ENCODE measurements around the gene TXNRD2. TPM values are rescaled to one million over a fixed set of nuclear protein-coding genes. Genes with fewer than 3 reads are reported as not detected.
A peak's percentile ranks its signal among the peaks of the same experiment; 100 is the strongest.

Gene TXNRD2
- total RNA-seq, 1 experiment from 2014 or later: 22.9 TPM

- H3K27ac ChIP-seq (ENCODE audit: insufficient read length, low read depth, low read length): no peak overlapping the region
- Mint-ChIP-seq H3K36me3 (ENCODE audit: insufficient read depth in 1 of 3, low read depth in 3 of 3) (peaks cover 30 to 48% (median 40%) of the 10 kb centered on the region in 3 experiments; a peak in 6 of 7 replicates), H3K27me3 (ENCODE audit: low read depth) (no peaks in the 10 kb centered on the region; the same call in 1 of the 2 replicates), H3K4me3 (peak overlapping the region; percentile 90 to 91), H3K27ac (peak overlapping the region; percentile 17 to 96 (median 91); a peak in 5 of 7 replicates), H3K4me1 (peaks cover 38 to 43% of the 10 kb centered on the region in 2 experiments), H3K9me3 (no peaks in the 10 kb centered on the region)
- H3K18ac ChIP-seq (ENCODE audit: insufficient read length, low read depth, low read length): no peak overlapping the region
- H4K5ac ChIP-seq (ENCODE audit: insufficient read length, low read depth, low read length): no peak overlapping the region
- no peak overlapping the region for H2BK120ac ChIP-seq (ENCODE audit: low read depth, low read length, poor library complexity, severe bottlenecking)
- no peaks in the 10 kb centered on the region for H3K27me3 ChIP-seq (ENCODE audit: insufficient read depth, low read length)
- no peak overlapping the region for H3K23ac ChIP-seq (ENCODE audit: insufficient read length, low read depth, low read length)
- DNase-seq: no peak
- peak overlapping the region; percentile 53 for H3K9ac ChIP-seq (ENCODE audit: extremely low read depth, insufficient read length, low read length)
- H3K79me2 ChIP-seq (ENCODE audit: insufficient read depth, low read length): peaks cover 13% of the 10 kb centered on the region; the same call in 1 of the 2 replicates
- no peak overlapping the region for H3K4ac ChIP-seq (ENCODE audit: low read depth, low read length)
- no peaks in the 10 kb centered on the region for H4K20me1 ChIP-seq (ENCODE audit: control insufficient read depth, insufficient read depth, insufficient read length)
- H2BK12ac ChIP-seq (ENCODE audit: insufficient read length, low read depth, low read length): no peak overlapping the region
- peaks cover 17% of the 10 kb centered on the region for H3K23me2 ChIP-seq (ENCODE audit: insufficient read length, low read depth, low read length, poor library complexity, severe bottlenecking)
- WGBS (ENCODE audit: extremely low coverage, insufficient read length, low lambda C conversion rate): no CpG with 5 or more reads among the region's 11 CpGs
- no peak overlapping the region for H4K91ac ChIP-seq (ENCODE audit: insufficient read length, low read depth, low read length)
- H3T11ph ChIP-seq (ENCODE audit: low read length): no peak overlapping the region
- TF ChIP-seq CTCF (conservative IDR thresholded peaks at IDR 0.05): no peak
- peaks cover 10% of the 10 kb centered on the region for H3K79me1 ChIP-seq (ENCODE audit: insufficient read depth, low read depth, low read length, poor library complexity, severe bottlenecking)
- H4K8ac ChIP-seq (replicated peaks; ENCODE audit: insufficient read length, low read depth, low read length): no peak overlapping the region
- H2BK20ac ChIP-seq (ENCODE audit: low read depth, low read length, poor library complexity, severe bottlenecking): no peak overlapping the region
- peak overlapping the region; percentile 83 for H3K4me2 ChIP-seq (ENCODE audit: insufficient read depth, insufficient read length, low read length)
- no peak overlapping the region for H2AFZ ChIP-seq (ENCODE audit: low read length)
- no peaks in the 10 kb centered on the region for H3K9me3 ChIP-seq (ENCODE audit: control insufficient read depth, low read depth, low read length)
- no peak overlapping the region for H2BK15ac ChIP-seq (ENCODE audit: low read depth, low read length)
- H2AK5ac ChIP-seq (ENCODE audit: insufficient read length, low read length): no peak overlapping the region
- H2BK5ac ChIP-seq (ENCODE audit: insufficient read length, low read length): no peak overlapping the region
- no peaks in the 10 kb centered on the region; the same call in 1 of the 2 replicates for H3K4me1 ChIP-seq (ENCODE audit: insufficient read depth, low read length)
- no peak overlapping the region for H3K14ac ChIP-seq (ENCODE audit: insufficient read depth, low read length)
- H3K56ac ChIP-seq (ENCODE audit: insufficient read length, low read depth, low read length): no peak overlapping the region
Measured at GRCh38 chr22:19853058-19853878, 88.3 kb downstream of the TXNRD2 start.
